ENCODE measurements around the gene KLHDC8A. TPM values are rescaled to one million over a fixed set of nuclear protein-coding genes. Genes with fewer than 3 reads are reported as not detected.

The KLHDC8A gene
- total and polyA plus RNA-seq, 2 of the 13 experiments (the other 11 are each of a cell fraction or from before 2014, with no cell fraction given) = not detected

DNA sequence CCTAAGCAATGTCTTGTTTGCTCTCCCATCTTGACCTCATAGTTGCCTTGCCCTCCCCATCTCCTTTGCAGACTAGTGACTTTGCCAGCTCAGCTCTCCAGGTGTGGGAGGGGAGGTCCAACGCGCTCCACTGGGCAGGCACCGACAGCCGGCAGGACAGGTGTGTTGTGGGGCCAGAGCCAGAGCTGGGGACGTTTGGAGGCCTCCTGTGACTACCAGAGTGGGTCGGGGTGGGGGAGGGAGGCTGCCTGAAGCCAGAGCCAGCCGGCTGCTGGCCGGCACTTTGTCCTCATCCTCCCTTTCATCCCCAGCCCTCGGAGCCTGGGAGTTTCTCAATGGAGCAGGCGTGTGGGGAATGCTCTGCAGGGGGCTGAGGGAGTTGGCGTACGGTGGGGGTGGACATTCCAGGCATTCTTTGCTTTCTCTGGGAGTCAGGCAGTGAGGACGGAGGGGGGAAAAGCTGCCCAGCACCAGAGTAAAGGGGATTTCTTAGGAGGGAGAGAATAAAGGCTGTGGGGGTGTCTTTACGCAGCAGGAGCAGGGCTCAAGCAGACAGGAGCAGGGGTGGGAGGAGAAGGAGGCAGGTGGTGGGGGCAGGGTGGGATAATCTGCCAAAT lies 55.4 kb downstream of the KLHDC8A start (continued):
- TF ChIP-seq ATF7 (IDR thresholded peaks at IDR 0.05) (no peak), ATF7 (CRISPR knock-in tag; IDR thresholded peaks at IDR 0.05) (no peak), ZSCAN9 (CRISPR knock-in tag; IDR thresholded peaks at IDR 0.05; ENCODE audit: borderline replicate concordance) (no peak; the same call in 1 of the 2 replicates), POGZ (CRISPR knock-in tag; IDR thresholded peaks at IDR 0.05) (peak; percentile 52; the same call in 1 of the 2 replicates), ZNF747 (CRISPR knock-in tag; IDR thresholded peaks at IDR 0.05; ENCODE audit: borderline replicate concordance) (peak; percentile 73; the same call in 1 of the 2 replicates), NCOR1 (IDR thresholded peaks at IDR 0.05; ENCODE audit: borderline replicate concordance, low read length) (peak; percentile 37; the same call in 1 of the 2 replicates), FOXJ3 (CRISPR knock-in tag; IDR thresholded peaks at IDR 0.05; ENCODE audit: borderline replicate concordance) (no peak), ZZZ3 (CRISPR knock-in tag; IDR thresholded peaks at IDR 0.05; ENCODE audit: borderline replicate concordance) (no peak), ZNF501 (CRISPR knock-in tag; IDR thresholded peaks at IDR 0.05) (0 out of 2 replicates have a peak, but pooled peaks have one; percentile 55), HNRNPH1 (optimal IDR thresholded peaks at IDR 0.05; ENCODE audit: low read depth, low read length) (no peak), ZEB1 (IDR thresholded peaks at IDR 0.05; ENCODE audit: insufficient replicate concordance, low read depth) (peak; percentile 71), ZBTB38 (CRISPR knock-in tag; IDR thresholded peaks at IDR 0.05) (peak; percentile 77), ZSCAN30 (CRISPR knock-in tag; IDR thresholded peaks at IDR 0.05) (no peak), ZNF557 (CRISPR knock-in tag; IDR thresholded peaks at IDR 0.05) (no peak), ZNF83 (CRISPR knock-in tag; IDR thresholded peaks at IDR 0.05; ENCODE audit: borderline replicate concordance) (no peak), ZNF317 (CRISPR knock-in tag; IDR thresholded peaks at IDR 0.05) (no peak), ZSCAN22 (CRISPR knock-in tag; IDR thresholded peaks at IDR 0.05) (no peak), MIER3 (CRISPR knock-in tag; IDR thresholded peaks at IDR 0.05; ENCODE audit: borderline replicate concordance) (no peak)
- TF ChIP-seq, protein P1, sequence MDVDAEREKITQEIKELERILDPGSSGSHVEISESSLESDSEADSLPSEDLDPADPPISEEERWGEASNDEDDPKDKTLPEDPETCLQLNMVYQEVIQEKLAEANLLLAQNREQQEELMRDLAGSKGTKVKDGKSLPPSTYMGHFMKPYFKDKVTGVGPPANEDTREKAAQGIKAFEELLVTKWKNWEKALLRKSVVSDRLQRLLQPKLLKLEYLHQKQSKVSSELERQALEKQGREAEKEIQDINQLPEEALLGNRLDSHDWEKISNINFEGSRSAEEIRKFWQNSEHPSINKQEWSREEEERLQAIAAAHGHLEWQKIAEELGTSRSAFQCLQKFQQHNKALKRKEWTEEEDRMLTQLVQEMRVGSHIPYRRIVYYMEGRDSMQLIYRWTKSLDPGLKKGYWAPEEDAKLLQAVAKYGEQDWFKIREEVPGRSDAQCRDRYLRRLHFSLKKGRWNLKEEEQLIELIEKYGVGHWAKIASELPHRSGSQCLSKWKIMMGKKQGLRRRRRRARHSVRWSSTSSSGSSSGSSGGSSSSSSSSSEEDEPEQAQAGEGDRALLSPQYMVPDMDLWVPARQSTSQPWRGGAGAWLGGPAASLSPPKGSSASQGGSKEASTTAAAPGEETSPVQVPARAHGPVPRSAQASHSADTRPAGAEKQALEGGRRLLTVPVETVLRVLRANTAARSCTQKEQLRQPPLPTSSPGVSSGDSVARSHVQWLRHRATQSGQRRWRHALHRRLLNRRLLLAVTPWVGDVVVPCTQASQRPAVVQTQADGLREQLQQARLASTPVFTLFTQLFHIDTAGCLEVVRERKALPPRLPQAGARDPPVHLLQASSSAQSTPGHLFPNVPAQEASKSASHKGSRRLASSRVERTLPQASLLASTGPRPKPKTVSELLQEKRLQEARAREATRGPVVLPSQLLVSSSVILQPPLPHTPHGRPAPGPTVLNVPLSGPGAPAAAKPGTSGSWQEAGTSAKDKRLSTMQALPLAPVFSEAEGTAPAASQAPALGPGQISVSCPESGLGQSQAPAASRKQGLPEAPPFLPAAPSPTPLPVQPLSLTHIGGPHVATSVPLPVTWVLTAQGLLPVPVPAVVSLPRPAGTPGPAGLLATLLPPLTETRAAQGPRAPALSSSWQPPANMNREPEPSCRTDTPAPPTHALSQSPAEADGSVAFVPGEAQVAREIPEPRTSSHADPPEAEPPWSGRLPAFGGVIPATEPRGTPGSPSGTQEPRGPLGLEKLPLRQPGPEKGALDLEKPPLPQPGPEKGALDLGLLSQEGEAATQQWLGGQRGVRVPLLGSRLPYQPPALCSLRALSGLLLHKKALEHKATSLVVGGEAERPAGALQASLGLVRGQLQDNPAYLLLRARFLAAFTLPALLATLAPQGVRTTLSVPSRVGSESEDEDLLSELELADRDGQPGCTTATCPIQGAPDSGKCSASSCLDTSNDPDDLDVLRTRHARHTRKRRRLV (CRISPR knock-in tag; IDR thresholded peaks at IDR 0.05) = no peak
- TF ChIP-seq, protein P2, sequence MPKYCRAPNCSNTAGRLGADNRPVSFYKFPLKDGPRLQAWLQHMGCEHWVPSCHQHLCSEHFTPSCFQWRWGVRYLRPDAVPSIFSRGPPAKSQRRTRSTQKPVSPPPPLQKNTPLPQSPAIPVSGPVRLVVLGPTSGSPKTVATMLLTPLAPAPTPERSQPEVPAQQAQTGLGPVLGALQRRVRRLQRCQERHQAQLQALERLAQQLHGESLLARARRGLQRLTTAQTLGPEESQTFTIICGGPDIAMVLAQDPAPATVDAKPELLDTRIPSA (CRISPR knock-in tag; IDR thresholded peaks at IDR 0.05; ENCODE audit: borderline replicate concordance) = no peak
- TF ChIP-seq, protein P3, sequence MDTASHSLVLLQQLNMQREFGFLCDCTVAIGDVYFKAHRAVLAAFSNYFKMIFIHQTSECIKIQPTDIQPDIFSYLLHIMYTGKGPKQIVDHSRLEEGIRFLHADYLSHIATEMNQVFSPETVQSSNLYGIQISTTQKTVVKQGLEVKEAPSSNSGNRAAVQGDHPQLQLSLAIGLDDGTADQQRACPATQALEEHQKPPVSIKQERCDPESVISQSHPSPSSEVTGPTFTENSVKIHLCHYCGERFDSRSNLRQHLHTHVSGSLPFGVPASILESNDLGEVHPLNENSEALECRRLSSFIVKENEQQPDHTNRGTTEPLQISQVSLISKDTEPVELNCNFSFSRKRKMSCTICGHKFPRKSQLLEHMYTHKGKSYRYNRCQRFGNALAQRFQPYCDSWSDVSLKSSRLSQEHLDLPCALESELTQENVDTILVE (CRISPR knock-in tag; IDR thresholded peaks at IDR 0.05) = no peak
- TF ChIP-seq, protein P4, sequence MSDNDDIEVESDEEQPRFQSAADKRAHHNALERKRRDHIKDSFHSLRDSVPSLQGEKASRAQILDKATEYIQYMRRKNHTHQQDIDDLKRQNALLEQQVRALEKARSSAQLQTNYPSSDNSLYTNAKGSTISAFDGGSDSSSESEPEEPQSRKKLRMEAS (IDR thresholded peaks at IDR 0.05) = peak; percentile 66; the same call in 1 of the 2 replicates
- TF ChIP-seq, protein P5, sequence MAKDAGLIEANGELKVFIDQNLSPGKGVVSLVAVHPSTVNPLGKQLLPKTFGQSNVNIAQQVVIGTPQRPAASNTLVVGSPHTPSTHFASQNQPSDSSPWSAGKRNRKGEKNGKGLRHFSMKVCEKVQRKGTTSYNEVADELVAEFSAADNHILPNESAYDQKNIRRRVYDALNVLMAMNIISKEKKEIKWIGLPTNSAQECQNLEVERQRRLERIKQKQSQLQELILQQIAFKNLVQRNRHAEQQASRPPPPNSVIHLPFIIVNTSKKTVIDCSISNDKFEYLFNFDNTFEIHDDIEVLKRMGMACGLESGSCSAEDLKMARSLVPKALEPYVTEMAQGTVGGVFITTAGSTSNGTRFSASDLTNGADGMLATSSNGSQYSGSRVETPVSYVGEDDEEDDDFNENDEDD (CRISPR knock-in tag; IDR thresholded peaks at IDR 0.05; ENCODE audit: borderline replicate concordance) = no peak

Data from HepG2 (cell line).